GM12875 (cell line): Measurements from ENCODE around the gene AMOTL1.

ENCODE experiments used
- H3K4me3 ChIP-seq: one replicate; pipeline ENCODE4 v1.5.1; 2011; ENCODE audit warnings: low read depth, low read length, control low read depth
- CTCF ChIP-seq: IDR thresholded peaks from 2 replicates; pipeline ENCODE4 v1.5.1; 2011; ENCODE audit warnings: low read depth, mild to moderate bottlenecking, control low read depth, inconsistent platforms, low read length, moderate library complexity, borderline replicate concordance; ENCODE audit not compliant: insufficient read depth

AMOTL1 gene

GRCh38 chr11:94735907-94736306 lies 32.2 kb upstream of the AMOTL1 start:
- no peak overlapping the region for H3K4me3 ChIP-seq
- TF ChIP-seq CTCF, result no peak

- no peak overlapping the region for H3K4me3 ChIP-seq
- no peak for TF ChIP-seq CTCF
Measured at GRCh38 chr11:94737171-94737611, 31.0 kb upstream of the AMOTL1 start.

GRCh38 chr11:94738746-94739145 lies 29.4 kb upstream of the AMOTL1 start:
- no peak for TF ChIP-seq CTCF
- no peak overlapping the region for H3K4me3 ChIP-seq

GRCh38 chr11:94739331-94739730 lies 28.8 kb upstream of the AMOTL1 start:
- no peak for TF ChIP-seq CTCF
- H3K4me3 ChIP-seq, result no peak overlapping the region

- H3K4me3 ChIP-seq, result no peak overlapping the region
- TF ChIP-seq CTCF, result no peak
Measured at GRCh38 chr11:94740083-94741021, 27.8 kb upstream of the AMOTL1 start.

- TF ChIP-seq CTCF, result no peak; the same call in 1 of the 2 replicates
- no peak overlapping the region for H3K4me3 ChIP-seq
Measured at GRCh38 chr11:94741022-94741679, 27.0 kb upstream of the AMOTL1 start.
